ENCODE measurements around the gene GRM2.

Gene GRM2

DNA sequence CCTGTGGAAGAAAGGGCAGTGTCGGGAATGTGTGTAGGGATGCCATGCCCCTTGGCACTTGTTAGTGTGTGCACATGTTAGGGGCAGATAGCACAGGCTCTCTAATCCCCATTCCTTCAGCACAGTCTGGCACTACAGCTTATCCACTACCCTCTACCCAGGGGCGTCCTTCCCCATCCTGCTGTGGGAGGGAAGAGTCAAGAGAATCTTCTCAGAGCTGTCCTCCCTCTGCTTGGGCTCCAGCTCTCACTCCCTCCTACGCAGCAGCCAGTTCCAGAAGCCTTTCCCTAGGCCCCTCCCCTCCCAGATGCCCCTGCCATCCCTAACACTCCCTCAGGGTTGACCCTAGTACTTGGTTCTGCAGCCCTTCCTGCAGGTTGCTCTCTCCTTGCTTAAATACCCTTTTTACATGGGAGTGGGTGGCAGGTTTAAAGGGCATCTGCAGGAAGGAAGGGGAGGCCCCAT is 815 bp upstream of the GRM2 start:
- no peak for DNase-seq

DNA sequence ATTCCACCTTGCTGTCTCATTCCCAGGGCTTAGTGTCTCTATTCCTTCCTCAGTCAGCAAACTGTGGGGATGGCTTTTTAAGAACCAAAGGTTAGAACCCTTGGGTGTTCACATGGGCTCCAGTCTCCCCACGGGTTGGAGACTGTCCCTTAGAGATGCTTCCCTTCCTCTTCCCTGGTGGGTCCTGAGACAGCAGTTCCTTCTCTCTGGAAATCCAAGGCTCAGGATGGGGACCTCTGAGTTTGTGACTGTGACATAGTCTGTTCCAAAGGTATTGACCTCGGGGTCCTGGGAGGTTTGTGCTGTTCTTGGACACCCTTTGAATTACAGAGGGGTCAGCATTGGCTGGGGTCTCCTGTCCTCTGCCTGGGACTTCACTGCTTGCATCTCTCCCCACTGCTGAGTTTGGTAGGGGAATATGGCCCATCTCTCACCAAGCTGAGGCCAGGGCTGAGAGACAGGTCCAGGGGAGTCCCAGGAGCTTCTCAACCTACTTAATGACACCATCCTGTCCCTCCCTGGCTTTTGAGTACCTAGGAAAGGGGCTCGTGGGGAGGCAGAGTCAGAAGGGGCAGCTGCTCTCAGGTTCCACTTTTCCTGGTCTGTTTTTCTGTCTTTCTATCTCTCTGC is 1.5 kb downstream of the GRM2 start:
- DNase-seq: peak in 1 of 2 donors; percentile 10

DNA sequence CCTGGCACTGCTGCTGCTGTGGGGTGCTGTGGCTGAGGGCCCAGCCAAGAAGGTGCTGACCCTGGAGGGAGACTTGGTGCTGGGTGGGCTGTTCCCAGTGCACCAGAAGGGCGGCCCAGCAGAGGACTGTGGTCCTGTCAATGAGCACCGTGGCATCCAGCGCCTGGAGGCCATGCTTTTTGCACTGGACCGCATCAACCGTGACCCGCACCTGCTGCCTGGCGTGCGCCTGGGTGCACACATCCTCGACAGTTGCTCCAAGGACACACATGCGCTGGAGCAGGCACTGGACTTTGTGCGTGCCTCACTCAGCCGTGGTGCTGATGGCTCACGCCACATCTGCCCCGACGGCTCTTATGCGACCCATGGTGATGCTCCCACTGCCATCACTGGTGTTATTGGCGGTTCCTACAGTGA is 2.1 kb downstream of the GRM2 start:
- DNase-seq: peak in 1 of 2 donors; percentile 9

DNA sequence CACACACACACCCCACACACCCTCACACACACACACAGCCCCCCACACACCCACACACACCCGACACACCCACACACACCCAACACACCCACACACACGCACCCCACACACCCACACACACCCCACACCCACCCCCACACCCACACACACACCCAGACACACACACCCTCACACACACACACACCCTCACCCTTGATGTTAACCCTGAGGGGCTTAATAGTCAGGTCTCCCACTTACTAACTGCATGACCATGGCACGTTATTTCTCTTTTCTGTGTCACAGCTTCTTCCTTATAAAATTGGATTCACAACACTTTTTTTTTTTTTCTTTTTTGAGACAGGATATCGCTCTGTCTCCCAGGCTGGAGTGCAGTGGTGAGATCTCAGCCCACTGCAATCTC is 2.8 kb downstream of the GRM2 start:
- DNase-seq: no peak

DNA sequence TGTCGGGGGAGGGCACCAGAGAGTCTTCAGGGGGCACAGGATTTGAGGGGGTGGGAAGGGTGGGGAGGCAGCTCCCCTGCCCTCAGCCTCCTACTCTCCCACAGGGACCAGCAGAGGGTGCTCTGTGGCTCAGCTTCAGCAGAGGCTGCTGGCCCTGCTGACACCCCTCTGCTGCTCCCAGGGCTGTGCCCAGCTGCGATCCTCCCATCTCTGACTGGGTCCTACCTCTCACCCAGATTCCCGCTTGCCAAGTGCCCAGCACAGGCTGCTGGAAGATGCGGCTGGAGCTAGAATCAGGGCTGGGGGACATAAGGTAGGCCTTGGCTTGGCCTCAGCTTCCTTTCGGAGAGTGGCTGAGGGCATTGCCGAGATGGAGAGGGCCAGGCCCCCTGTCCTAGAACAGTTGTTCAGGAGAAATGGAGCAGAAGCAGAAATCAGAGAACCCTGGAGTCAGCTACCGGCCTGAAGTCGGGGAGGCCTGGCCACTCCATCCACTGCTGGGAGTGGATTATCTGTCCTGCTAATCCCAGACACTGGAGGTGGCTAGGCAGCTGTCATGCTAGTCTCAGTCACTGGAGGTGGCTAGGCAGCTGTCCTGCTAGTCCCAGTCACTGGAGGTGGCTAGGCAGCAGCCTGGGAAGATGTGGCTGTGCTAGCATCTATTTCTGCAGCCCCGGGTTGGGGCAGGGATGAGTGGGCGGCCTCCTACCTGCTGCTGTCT is 3.9 kb downstream of the GRM2 start:
- peak in 1 of 2 donors; percentile 5 for DNase-seq

DNA sequence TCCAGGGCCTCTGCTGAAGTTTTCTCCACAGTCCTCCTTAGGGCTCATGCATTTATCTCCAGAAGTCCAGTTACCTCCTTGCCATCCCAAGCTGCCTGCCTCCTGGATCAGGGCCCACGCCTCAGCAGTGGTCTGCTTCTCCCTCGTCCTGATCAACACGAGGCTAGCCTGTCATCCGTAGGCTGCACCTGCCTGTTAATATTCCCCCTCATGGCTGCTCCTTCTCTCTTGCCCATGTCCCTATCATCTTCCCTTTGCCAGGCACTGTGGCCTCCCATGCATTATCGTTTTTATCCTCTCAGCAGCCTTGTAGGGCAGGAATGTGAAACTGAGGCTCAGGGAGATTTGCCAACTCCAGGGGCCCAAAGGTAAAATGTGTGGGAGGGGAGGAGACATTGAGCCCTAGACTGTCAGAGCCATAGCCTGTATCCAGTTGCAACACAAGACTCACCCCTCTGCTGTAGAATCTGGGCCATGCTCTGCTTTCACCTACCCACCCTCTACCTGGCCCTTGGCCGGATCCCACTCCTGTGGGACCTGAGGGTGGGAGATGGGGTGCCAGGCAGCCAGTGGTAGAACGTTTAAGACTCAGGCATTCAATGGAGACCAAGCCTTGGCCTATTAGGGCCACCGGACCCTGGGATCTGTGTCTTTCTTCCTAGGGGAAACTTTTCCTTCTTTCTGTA is 4.6 kb downstream of the GRM2 start:
- DNase-seq: peak in 1 of 2 donors; percentile 7

DNA sequence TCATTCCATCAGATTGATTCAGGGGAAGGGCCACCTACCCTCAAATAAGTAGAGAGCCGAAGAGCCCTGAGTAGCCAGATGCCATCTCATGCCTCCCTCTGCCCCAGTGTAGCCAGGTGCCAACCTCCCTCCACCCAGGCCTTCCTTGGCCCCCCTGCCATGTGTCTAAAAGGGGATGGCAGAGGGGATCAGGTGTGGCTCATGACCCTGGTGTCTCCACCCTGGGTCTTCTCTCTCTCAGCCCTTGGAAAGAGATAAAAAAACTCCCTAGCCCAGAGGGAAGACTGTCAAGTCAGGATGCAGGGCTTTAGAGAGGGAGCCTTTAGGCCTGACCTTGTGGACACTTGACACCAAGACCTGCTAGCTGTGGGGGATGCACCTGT is 5.2 kb downstream of the GRM2 start:
- DNase-seq: no peak

DNA sequence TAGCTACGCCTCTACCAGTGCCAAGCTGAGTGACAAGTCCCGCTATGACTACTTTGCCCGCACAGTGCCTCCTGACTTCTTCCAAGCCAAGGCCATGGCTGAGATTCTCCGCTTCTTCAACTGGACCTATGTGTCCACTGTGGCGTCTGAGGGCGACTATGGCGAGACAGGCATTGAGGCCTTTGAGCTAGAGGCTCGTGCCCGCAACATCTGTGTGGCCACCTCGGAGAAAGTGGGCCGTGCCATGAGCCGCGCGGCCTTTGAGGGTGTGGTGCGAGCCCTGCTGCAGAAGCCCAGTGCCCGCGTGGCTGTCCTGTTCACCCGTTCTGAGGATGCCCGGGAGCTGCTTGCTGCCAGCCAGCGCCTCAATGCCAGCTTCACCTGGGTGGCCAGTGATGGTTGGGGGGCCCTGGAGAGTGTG is 5.7 kb downstream of the GRM2 start:
- DNase-seq: peak in 1 of 2 donors; percentile 9

DNA sequence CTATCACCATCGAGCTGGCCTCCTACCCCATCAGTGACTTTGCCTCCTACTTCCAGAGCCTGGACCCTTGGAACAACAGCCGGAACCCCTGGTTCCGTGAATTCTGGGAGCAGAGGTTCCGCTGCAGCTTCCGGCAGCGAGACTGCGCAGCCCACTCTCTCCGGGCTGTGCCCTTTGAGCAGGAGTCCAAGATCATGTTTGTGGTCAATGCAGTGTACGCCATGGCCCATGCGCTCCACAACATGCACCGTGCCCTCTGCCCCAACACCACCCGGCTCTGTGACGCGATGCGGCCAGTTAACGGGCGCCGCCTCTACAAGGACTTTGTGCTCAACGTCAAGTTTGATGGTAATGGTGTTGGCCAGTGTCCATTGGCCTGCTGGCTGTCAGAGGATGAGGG is 6.1 kb downstream of the GRM2 start:
- peak in 1 of 2 donors; percentile 7 for DNase-seq

DNA sequence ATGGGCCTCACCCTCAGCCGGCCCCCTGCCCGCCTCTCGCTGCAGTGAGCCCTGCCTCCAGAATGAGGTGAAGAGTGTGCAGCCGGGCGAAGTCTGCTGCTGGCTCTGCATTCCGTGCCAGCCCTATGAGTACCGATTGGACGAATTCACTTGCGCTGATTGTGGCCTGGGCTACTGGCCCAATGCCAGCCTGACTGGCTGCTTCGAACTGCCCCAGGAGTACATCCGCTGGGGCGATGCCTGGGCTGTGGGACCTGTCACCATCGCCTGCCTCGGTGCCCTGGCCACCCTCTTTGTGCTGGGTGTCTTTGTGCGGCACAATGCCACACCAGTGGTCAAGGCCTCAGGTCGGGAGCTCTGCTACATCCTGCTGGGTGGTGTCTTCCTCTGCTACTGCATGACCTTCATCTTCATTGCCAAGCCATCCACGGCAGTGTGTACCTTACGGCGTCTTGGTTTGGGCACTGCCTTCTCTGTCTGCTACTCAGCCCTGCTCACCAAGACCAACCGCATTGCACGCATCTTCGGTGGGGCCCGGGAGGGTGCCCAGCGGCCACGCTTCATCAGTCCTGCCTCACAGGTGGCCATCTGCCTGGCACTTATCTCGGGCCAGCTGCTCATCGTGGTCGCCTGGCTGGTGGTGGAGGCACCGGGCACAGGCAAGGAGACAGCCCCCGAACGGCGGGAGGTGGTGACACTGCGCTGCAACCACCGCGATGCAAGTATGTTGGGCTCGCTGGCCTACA is 8.5 kb downstream of the GRM2 start:
- DNase-seq: peak in 1 of 2 donors; percentile 10

DNA sequence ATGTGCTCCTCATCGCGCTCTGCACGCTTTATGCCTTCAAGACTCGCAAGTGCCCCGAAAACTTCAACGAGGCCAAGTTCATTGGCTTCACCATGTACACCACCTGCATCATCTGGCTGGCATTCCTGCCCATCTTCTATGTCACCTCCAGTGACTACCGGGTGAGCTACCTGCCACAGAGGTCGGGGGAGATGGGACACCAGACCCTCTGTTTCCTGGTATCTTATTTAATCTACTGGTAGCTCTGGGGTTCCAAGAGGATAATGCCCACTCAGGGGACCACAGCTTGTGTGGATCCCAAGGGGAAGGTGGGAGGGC is 9.1 kb downstream of the GRM2 start:
- DNase-seq: no peak

DNA sequence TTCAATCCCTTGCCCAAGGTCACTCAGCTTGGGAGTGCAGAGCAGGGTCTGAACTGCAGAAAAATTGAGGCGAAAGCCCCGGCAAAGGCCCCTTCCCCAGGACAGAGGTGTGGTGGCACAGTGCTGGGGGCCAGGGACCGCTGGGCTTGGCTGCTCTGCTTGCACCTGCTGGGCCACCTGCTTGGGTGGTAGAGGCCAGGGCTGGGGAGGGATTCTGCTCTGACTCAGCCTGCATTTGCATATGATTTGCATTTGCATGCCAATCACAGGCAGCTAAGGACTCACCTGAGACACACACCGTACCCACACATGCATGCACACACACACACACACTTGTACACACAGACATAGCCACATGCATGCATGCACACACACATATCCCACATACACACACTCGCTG is 9.9 kb downstream of the GRM2 start:
- DNase-seq: no peak

DNA sequence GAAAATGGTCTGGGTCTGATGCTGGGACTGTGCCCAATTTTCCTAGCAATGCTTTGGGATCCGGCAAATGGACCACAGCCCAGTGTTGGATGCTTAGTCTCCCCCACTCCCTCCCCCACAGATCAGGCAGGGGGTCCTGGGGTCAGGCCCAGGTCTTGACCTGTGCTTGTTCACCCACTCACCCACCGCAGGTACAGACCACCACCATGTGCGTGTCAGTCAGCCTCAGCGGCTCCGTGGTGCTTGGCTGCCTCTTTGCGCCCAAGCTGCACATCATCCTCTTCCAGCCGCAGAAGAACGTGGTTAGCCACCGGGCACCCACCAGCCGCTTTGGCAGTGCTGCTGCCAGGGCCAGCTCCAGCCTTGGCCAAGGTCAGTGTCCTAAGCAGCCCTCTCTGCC is 10.6 kb downstream of the GRM2 start:
- no peak for DNase-seq

DNA sequence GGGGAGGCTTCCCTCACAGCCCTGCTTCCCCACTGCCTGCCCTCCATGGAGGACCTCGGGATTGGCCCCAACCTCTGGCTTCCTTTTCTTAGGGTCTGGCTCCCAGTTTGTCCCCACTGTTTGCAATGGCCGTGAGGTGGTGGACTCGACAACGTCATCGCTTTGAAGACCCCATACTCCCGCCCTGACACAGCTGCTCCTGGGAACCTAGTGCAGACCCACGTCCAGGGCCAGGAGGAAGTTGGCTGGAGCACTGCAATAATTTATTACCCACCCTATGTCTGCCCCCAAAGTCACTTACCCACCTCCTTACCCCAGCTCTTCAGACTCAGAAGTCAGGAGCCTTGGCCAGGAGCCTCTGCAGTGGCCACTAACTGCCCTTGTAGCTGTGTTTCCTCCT is 11.1 kb downstream of the GRM2 start:
- DNase-seq: no peak

DNA sequence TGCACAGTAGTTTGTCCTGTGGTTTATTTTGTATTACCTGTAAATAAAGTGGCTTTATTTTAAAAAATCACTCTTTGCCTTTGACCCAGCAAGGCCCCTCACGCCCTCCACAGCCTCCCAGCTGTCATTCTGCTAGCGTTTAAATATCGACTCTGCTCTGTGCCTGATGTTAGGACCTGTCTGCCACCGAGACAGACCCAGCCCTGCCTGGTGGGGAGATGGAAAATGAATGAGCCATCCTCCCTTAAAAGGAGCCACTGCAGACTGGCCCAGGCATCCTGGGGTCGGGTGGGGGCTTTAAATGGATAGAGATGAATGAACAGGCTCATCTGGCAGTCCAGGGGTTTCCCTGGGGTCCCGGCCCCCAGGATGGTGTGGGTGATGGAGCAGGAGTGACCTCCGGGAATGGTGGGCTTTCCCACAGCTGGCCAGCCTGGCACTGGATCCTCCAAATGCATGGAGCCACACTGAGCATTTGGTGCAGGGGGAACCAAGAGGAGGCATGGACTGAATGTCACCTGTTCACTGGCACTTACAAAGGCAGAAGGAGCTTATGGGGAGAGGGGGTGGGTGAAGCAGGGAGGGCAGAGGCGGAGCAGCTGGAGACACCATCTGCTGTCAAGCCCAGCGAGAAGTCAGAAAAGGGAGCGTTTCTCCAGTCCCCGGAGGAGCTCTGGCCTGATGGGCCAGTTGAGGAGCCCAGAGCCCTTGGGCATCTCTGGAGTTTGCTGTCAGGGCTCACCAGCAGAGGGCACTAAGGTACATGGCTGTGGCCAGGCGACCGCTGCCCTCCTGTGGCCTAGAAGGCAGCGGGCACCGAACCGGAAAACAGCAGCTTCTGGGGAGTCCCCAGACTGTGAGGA is 11.9 kb downstream of the GRM2 start:
- DNase-seq: peak; percentile 50 to 61

DNA sequence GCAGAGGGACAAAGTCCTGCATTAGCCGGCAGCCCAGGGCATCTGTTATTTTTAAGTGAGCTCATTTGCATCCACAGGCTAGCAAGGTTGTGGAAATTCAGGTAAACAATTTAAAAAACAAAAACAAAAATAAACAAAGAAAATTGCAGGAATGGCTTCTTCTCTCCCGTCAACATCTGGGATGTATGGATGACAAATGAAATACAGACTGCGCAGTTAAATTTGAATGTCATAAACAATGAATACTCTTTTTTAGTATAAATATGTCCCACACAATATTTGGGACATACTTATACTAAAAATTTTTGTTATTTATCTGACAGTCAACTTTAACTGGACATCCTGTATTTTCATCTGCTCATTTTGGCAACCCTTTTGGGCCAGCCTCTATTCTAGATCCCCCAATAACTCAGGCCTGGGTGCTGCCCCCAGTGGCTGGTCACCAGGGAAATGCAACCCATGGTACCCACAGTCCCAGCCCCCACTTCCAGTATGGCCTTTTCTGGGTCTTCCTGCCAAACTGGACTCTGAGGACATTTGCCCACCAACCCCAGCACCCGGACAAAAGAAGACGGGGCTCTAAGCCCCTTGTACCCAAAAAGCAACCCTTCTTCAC is 12.7 kb downstream of the GRM2 start:
- DNase-seq: no peak

DNA sequence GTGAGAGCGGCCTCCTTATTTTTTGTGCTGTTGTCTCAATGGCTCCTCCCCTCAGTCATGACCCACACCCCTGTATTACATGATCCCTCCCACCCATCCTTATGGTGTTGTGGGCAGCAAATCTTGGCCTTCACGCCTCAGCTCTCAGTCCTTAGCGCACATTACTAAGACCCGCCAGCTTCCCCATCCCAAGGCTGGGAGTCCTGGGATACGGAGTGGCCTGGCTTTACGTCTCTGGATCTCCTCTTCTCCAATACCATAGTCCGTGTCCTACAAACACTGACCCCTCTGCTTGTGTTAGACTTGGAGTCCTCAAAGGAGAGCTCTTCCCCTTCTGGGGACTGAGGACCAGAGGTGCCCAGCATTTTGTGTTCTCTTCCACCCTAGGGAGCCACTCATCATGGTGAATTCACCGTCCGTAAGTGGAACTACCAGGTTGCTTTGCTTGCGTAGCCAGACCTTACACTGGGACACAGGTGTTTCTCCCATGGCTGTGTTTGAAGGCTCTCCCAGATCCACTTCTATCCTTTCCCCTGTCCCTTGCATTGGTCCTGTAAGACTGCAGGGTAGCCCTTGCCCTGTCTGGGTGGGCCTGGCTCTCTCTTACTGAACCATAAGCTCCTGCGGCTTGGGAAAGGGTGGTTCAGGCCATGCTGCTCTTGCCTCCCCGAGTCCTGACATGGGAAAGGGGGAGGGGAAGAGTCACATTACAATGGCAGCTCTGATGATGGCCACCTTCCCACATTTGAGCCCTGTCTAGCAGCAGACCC is 13.6 kb downstream of the GRM2 start:
- DNase-seq: no peak

DNA sequence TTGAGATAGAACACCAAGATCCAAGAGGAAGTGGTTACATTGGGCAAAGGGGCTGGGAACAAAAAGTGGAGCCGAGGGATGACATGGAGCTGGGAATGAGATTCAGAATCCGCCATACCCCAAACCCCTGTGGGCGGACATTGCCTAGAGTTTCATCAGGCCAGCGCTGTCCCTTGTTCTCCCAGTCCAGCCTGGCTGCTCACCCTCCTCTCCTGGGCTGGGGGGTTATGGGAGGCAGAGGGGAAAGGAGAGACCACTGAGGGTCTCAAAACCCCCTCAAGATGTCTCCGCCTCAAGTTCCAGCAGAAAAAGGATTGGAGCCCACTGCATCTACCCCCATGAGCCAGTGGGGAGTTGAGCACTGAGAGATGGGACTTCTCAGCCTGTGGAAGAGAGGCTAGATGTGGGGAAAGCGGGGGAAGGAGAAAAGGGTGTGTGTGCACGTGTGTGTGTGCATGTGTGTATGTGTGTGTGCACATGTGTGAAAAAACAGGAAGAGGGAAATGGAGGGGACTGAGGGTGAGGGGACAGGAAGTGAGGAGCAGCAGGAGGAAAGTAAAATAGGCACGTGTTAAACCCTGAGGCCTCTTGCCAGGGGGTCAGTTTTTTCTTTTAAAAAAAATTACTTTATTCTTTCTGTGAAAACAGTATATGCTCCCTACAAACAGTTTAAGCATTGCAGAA is 14.3 kb downstream of the GRM2 start:
- no peak for DNase-seq

DNA sequence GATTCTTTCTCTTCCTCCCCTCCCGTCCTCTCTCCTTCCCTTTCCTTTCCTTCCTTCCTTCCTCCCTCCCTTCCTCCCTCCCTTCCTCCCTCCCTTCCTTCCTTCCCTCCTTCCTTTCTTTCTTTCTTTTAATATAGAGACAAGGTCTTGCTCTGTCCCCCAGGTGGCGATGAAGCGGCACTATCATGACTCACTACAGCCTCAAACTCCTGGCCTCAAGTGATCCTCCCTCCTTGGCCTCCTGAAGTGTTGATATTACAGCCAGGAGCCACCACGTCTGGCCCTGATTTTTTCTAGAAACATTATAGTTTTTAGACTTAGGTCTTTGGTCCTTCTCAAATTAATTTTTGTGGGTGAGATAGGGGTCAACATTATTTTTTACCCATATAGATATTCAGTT is 15.5 kb downstream of the GRM2 start:
- no peak for DNase-seq

DNA sequence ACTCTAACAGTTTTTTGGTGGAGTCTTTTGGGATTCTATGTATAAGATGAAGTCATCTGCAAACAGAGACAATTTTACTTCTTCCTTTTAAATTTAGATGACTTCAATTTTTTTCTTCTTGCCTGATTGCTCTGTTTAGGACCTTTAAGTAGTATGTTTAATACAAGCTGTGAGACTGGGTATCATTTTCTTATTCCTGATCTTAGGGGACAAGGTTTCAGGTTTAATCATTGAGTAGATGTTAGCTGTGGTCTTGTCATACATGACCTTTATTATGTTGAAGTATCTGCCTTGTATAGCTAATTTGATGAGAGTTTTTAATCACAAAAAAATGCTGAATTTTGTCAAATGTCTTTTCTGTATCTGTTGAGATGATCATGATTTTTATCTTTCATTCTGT is 20.6 kb downstream of the GRM2 start:
- no peak for DNase-seq

Measured in CD4-positive, alpha-beta T cell treated with Interleukin-4 for 1 hour (primary cell).